ENCODE measurements around the gene HEXIM1.

The HEXIM1 gene

DNA sequence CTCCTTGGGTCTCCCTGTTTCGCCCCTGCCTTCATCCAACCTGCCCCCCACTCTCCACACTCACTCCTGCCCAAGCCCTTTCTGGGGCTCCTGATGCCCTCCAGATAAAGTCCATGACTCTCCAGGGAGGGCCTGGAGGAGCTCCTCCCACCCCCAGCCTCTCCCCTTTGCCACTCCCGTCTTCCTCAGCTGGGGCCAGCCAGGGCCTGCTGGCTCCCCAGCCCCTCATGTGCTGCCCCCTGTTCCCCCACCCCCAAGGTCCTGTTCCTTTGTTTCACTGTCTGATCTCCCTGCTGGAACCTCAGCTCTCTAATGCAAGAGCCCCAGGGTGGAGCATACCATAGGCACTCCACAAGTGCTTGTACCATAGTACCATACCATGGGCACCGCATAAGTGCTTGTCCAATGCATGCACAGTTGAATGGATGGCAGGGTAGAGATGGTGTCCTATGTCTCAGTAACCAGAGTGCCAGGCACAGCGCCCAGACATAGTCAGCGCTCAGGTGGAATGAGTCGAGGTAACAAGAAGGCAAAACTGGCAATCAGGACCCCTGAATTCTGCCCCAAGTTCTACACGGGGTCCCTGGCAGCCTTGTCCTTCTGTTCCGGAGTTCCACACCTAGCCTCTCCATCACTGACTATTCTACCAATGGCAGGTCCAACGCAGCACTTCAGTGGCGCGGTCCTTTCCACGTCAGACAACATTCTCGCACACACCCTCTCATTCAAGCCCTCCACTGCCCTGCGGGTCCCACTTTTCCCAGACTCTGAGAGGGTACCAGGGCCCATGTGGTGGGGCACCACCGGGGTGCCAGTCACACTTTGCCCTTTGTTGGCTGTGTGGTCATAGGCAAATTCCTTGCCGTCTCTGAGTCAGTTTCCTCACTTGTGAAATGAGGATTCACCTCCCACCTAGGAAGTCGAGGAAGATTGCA lies 17.3 kb upstream of the HEXIM1 start:
- DNase-seq, result no peak

DNA sequence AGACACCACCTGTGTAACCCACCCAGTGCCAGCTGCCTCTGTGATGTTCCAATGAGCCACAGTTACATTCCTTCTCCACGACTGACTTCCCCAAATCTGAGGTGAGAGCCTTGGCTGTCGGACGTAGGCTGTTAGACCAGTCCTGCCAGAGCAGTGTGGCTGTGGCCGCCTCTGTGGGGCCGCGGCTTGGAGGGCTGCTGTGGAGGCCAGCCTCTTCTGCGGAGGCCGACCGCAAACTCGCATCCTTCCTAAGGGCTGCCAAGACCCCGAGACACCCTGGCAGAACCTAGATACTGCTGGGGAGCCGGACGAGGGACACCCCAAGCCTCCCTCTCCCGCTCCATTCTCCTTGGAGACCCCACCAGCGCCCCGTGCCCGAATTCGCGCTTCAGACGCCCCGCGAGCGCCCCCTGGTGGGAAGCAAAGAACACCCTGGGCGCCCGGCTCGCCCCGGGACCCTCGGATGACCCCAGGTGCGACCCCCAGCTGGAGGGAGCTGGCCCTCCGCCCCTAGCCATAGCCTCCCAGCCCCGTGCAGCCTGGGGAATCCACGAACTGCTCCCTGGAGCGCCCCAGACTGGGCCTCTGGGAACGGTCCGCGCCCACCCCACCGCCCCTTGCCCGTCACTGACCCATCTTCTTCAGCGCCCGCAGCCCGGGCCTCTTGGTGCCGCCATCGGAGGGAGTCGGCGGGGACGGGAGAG lies 16.5 kb upstream of the HEXIM1 start:
- peak; percentile 74 for DNase-seq

DNA sequence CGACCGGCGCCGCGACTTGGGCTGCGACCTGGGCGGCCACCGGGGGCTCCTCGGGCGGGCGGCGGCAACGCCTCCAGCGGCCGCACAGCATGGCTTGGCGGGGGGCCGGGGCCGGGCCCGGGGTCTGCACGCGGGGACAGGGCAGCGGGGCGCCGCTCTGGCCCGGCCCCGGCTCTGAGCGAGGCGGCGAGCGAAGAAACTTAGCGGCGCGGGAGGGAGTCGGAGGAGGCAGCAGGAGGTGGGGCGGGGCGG lies 16.0 kb upstream of the HEXIM1 start, which contains the start of gene PLCD3:
PLCD3 (minus strand) TSS at position 196 of the 252 bp plus-strand sequence; CDS start at position 91, 105 bp downstream.
- DNase-seq, result no peak

DNA sequence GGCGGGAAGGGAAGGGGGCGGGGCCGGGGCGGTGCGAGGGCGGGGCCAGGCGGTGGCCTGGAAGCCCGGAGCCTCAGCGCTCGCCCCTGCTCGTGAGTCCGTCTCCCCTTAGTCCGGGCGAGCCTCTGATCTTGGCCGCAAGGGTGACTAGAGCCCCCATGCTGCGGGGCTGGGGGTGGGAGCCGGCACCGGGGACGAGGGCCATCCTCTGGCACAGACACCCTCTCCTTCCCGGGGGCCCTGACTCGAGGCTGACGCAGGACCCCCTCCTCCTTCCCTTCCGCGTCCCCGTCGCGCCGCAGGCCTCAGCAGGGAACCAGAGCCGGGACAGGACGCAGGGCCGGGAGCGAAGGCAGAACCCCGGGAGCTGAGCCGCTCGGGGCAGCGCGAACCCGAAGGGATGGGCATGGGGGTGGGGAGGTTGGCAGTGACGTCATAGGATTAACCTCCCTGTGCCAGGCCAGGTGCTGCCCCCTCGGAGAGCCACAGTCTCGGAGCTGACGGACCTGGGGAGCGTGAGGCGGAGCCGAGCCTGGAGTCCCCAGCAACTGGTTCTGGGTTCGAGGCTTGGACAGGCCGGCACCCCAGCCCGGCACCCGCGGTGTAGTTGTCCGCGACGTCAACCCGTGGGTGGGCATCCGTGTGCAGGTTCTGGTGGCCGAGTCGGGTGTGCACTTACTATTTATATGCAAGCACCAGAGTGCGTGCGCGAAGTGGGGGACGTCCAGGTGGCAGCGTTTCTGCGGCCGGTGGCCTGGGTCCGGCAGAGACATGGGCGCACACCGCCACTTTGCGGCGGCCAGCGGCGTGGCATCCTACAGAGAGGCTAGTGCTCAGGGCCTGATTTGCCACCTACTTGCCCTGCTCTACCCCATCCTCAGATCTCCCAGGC lies 15.5 kb upstream of the HEXIM1 start:
- peak; percentile 71 for DNase-seq

DNA sequence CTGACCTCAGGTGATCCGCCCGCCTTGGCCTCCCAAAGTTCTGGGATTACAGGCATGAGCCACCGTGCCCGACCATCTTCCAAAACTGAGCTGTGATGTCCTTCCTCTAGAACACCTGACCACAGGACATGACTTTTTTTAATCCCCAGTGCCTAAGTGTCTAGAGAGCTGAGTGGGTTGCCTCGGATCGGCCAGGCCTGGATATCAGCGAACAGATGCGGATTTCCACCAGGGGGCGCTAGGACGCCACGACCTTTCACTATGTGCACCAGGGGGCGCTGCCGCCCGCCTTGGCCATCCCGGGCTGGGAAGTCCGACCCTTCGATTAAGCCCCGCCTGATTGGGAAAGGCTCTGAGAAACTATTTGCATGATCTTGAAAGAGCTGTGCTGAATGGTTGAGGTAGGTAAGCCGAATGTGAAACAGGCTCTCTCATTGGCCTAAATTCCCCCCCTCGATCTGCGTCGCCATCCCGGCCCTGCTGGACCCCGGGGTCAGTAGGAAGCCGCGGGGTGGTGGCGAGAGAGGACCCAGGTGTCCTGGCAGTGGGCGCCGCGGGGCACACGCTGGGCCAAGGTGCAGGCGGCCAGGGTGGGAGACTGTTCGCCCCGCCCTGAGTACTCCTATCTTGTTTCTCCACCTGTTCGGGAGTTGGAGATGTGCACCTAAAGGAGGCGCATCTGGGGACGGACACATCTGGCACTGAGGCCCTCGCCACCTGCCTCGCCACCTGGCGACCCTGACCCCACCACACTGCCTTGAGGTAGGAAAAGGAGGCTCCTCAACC lies 12.9 kb upstream of the HEXIM1 start, which contains the start of gene ACBD4:
ACBD4 (plus strand) TSS at position 496 of the 786 bp plus-strand sequence. CDS start 458 bp downstream, outside the sequence.
- peak; percentile 98 for DNase-seq

DNA sequence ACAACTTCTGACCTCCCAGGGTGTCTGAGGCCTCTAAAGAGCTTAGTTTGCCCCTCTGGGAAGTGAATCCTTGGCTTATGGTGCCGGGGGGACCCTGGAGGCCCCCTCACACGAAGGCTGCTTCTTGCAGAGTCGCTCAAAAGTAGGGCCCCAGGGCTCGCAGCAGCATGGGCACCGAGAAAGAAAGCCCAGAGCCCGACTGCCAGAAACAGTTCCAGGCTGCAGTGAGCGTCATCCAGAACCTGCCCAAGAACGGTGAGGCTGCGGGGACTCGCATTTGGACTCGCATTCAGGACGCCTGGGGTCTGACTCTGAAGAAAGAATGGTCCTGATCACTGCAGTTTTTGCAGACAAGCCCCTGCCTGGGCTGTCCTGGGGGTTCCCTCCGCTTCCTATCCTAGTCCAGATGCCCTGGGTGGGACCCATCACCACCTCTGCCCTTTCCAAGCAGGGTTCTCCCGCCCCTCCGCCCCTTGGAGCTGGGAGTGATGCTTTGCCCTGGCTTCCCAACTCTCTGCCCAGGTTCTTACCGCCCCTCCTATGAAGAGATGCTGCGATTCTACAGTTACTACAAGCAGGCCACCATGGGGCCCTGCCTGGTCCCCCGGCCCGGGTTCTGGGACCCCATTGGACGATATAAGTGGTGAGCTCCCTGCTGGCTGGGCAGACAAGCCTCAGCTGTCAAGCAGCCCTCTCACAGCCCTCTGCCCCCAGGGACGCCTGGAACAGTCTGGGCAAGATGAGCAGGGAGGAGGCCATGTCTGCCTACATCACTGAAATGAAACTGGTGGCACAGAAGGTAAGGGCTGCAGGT lies 12.1 kb upstream of the HEXIM1 start:
- DNase-seq, result no peak

DNA sequence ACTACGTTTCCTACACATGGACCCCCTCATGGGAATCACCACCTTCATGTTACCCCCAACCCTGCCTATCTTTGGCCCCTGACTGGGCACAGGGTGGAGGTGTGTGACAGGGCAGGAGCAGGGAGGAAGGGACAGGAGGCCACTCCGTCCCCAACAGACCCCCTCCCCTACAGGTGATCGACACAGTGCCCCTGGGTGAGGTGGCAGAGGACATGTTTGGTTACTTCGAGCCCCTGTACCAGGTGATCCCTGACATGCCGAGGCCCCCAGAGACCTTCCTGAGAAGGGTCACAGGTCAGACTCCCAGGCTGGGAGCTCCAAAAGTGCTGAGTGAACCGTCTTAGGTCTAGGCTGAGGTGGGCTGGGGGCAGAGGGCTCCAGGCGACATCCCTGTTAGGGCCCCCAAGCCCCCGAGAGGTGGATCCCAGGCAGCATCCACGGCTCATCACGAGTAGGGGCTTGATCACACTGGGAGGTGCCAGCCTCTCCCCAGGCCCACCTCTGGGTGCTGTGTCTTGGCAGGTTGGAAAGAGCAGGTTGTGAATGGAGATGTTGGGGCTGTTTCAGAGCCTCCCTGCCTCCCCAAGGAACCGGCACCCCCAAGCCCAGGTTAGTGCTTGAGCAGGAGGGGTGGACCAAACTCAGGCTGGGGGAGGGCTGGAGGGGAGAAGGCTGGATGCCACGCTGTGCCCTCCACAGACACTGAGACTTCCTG lies 11.3 kb upstream of the HEXIM1 start:
- DNase-seq, result no peak

DNA sequence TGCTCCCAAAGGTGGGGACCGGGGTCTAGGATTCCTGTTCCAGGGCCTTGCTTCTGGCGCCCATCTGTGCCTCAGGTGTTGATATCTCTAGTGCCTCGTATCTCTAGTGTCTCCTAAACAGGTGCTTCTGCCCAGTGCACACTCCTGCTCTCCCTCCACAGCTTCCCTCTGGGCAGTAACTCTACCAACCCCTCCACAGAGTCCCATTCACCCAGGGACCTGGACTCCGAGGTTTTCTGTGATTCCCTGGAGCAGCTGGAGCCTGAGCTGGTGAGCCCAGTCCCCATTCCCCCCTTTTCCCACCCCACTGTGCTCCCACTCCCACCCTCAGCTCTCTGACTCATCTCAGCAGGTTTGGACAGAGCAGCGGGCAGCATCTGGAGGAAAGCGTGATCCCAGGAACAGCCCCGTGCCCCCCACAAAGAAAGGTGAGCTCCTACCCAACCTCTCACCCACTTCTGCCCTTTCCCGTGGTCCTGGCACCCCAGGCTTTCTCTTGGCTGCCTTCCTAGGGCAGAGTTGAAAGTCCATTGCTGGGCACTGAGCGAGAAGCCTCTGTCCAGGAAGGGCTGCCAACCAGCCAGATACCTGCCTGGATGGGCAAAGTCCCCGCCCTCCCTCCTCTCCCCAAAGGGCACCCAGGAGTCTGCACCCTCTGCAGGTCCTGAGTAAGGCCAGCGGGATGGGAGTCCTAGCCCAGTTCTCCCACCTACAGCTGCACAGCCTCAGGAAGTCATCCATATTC lies 10.5 kb upstream of the HEXIM1 start:
- DNase-seq, result no peak

DNA sequence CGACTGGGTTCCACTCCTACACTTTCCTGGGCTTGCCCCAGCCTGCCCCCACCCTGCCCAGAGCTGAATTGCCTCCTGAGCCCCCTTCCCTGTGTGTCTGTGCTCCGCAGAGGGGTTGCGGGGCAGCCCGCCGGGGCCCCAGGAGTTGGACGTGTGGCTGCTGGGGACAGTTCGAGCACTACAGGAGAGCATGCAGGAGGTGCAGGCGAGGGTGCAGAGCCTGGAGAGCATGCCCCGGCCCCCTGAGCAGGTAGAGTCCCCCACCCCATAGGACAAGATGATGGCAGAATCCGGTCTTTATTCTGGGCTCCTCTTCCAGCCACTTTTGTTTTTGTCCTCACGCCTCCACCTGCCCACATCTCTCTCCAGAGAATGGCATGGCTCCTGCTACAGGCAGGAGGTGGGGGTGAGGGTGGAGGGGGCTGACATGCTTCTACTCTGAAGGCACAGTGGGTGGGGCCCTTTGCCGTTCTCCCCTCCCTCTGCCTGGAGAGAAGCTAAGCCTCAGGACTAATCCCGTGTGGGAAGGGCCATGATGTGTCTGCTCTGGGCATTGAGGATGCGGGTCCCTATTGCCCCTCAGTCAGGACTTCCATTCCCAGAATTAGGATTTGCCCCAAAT lies 9.3 kb upstream of the HEXIM1 start:
- DNase-seq, result no peak

DNA sequence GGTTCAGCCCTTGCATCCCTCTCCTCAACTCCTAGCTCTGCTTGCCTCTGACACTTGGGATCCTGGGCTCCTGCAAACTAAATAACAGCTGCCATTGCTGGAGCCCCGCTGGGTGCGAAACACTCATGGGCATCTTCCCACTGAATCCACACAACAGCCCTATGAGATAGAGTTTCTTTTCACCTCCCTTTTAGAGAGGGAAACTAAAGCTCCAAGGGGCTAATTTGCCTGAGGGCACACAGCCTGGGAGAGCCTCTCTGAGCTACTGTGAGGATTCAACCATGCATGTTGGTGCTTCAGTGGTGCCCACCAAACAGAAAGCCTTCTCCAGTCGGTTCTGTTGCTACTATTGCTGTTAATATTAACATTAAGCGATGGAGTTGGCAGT lies 8.7 kb upstream of the HEXIM1 start:
- no peak for DNase-seq

DNA sequence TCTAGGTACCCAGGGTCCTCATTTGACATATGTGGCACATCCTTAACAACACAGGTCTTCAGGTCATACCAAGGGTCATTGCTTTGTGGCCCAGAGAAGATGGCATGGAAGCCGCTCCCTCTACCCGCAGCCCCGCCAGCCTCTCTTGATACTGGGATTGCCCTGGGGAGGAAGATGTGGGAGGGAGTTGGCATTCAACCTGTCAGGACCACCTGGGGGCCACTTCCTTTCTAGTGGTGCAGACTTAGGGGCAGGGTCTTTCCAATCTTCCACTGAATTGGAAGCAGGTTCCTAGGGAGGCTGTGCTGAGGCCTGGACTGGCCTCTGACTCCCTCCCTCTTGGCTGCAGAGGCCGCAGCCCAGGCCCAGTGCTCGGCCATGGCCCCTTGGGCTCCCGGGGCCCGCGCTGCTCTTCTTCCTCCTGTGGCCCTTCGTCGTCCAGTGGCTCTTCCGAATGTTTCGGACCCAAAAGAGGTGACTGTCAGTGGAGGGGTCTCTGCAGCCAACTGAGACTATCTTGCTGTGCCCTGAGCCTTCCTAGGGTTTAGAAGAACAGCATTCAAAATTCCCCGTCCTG lies 5.1 kb upstream of the HEXIM1 start:
- no peak for DNase-seq

DNA sequence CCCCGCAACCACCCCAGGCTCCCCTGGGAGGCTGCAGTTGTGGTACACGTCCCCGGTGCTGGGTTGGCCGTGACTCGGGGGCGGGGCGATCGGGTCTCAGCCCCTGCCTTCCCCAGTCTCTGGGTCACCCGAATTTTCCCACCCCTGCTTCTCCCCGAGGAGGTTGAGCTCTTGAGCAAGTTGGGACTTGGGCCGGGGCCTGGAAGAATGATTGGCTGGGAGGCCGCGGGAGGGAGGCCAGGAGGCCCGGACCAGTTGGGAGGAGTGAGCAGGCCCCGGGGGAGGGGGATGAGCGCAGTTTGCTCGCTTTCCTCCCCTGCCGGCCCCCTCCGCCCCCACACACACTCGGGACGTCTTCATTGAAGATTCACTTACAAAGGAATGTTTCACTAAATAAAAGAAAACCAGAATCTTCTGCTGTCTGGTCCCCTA lies 4.5 kb upstream of the HEXIM1 start:
- DNase-seq, result no peak

DNA sequence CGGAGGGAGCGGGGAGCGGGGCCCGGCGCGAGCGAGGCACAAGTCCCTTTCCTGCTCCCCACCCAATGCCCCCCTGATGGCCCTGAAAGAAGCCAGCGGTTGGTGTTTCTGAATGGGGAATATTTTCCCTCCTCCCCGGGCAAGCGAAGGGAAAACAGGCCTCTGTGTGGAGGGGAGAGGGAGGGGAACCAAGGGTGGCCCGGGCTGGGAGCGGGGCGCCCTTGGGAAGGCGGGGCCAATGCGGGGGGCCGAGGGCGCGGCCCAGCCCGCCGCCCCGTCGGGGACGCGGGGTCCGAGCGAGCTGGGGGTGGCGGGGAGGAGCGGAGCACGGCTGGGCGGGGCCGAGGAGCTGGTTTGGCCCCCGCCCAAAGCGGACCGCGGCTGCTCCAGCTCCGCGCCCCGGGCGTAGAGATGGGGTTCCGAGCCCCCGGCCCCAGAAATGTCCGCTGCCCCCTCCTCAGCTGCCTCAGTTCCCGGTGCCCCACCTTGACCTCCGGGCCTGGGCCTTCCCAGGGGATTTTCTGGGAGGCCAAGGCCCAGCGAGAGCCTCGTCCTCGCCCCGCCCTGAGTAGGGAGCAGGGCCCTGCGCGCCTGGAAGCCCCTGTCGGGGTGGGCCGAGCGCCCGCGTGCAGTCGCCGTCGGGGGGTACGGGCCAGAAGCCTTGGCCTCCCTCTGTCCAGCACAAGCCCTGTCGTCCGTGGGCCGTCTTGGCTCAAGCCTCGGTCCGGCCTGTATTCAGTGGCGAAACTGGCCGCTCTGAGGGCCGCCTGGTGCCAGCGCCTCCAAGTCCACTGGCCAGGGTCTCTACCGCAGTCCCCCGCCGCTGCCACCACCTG lies 3.9 kb upstream of the HEXIM1 start:
- DNase-seq, result no peak

DNA sequence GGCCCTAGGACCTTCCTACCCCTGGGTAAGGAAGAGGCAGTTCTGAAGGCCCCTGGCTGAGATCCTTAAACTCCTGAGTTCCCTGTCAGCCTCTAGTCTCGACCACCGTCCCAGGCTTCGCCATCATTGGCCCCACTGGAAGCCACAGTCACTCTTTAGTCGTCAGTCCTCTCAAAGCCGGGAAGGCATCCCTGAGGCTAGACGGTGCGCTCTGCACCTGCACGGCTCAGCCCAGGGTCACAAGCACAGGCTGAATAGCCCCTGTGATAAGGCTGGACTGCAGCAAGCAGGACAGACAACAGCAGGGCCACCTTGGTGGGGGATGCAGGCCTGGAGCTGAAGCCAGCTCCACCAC lies 3.3 kb upstream of the HEXIM1 start:
- DNase-seq, result no peak

DNA sequence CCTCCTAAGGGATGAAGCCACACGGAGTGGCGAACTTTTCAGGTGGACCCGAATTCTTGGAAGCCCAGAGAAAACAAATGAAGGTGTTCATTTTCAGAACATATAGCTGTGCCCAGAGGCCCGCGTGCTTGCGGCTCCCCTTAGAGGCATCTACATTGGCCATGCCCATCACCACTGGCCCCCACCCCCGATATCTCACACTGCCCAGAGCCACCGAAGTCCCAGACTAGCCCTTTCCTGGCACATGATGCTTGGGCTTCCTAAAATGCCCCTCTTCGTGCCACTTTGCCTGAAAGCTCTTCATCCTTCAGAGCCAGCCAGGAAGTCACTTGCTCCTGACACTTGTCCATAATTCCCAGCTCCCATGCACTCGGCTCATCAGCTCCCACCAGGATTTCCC lies 2.1 kb upstream of the HEXIM1 start:
- no peak for DNase-seq

DNA sequence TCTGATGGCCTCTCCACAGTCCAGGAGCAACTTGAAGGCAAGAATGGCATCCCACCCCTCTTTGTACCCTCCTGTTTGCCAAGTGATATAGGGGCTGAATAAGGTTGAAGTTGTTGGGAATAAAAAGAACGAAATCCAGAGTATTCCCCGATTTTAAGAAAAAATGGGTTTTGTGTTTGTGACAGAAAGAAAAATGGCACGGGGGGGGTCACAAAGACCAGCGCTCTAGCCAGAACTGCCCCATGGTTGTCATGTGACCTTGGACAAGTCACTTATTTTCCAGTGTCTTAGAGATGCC lies 1.7 kb upstream of the HEXIM1 start:
- no peak for DNase-seq

DNA sequence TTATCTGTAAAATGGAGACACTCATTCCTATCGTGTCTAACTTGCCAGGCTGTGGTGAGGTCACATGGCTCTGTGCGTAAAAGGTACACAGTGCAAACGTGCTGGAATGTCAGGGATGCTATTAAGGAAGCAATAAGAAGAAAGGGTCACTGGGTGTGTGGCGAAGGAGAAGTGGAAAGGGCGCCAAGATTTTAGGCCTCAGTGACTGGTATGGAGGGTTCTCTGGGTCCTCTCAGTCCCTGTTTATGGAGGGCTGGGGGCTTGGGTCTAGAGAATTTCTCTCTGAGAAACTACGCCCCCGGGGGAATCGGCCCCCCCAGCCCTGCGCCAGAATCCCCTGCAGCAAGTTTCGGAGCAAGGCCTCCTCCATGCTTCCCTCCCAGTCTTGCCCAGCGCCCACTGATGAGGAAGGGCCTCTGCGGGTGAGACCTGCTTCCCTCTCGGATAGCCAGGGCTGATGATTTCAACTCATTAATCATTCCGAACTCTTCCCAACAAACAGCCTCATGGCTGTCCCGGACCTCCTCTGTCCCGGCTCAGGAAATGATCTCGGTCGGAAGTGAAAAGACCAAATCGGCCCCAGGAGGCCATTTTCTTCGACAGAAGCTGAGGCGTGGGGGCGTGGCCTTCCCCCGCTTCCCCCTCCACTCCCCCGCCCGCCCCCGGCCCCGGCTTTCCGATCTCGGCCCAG lies 1.2 kb upstream of the HEXIM1 start:
- no peak for DNase-seq

Measured in activated CD4-positive, CD25-positive, alpha-beta regulatory T cell treated with anti-CD3 and anti-CD28 coated beads, Interleukin-2, amount 50 U/mL, for 72 hours (primary cell).